K562 (cell line): Measurements from ENCODE around the gene PPFIBP2. TPM values are rescaled to one million over a fixed set of nuclear protein-coding genes. Genes with fewer than 3 reads are reported as not detected.

Source experiments
- ATAC-seq: fragments of 200-7000 bp; cut with Tn5 transposase; 3 replicates; pipeline ENCODE4 v1.9.1; 2020; ENCODE audit warnings: moderate library complexity
- BruUV-seq: library from RNA; stranded (reverse); fragments of 400-500 nt; replicated peaks from 2 replicates; lab custom pipeline; 2021; lab: Mats Ljungman, UMichigan
- CTCF ChIA-PET: fragments of 300-600 bp; formaldehyde crosslinking; extraction: SDS; loops from one replicate; lab custom pipeline; 2021; ENCODE audit warnings: low intra/inter-chr PET ratio; lab: Yijun Ruan, JAX
- POLR2A ChIA-PET: fragments of 300-600, 350-650 bp; sonication (Branson Sonifier 250); formaldehyde crosslinking; extraction: SDS; loops from one replicate; lab custom pipeline; 2021; ENCODE audit warnings: antibody characterized with exemption, inconsistent platforms; lab: Yijun Ruan, JAX
- DNase-seq, 4 experiments: peaks; one replicate each; pipeline versions ENCODE4 v3.0.0 to v3.0.0-alpha.2; 2011 to 2018; ENCODE audit warnings: low spot score in 3 of 4, mixed read lengths in 3 of 4; ENCODE audit errors: extremely low read depth in 1 of 4
- FAIRE-seq: peaks from 2 replicates; lab custom pipeline; 2011; peaks lifted over from hg19 to GRCh38; lab: Jason Lieb, UNC
- H2AFZ ChIP-seq: 2 replicates; pipeline ENCODE4 v1.6.0; 2011; ENCODE audit warnings: low read depth, low read length, control low read depth, inconsistent platforms
- H3K27ac ChIP-seq: fragments of 200-600 bp; 3 replicates; pipeline ENCODE4 v1.8.0; 2011; ENCODE audit warnings: low read depth, mild to moderate bottlenecking, control low read depth, inconsistent platforms, low read length, moderate library complexity, mixed read lengths; ENCODE audit errors: extremely low read depth
- H3K27me3 ChIP-seq, 2 experiments: fragments of 300-600 bp in 1 of 2; 2 replicates in 1 of 2; 3 replicates in 1 of 2; pipeline versions ENCODE4 v1.6.0 to v1.8.0; 2011; ENCODE audit warnings: inconsistent platforms in 2 of 2, low read length in 2 of 2, mild to moderate bottlenecking in 1 of 2, mixed read lengths in 1 of 2, moderate library complexity in 1 of 2; ENCODE audit not compliant: control insufficient read depth in 2 of 2, insufficient read depth in 2 of 2
- H3K36me3 ChIP-seq: fragments of 300-600 bp; 3 replicates; pipeline ENCODE4 v1.8.0; 2011; ENCODE audit warnings: mild to moderate bottlenecking, low read length, inconsistent platforms; ENCODE audit not compliant: control insufficient read depth, insufficient read depth
- H3K4me1 ChIP-seq, 2 experiments: fragments of 200-600 bp in 1 of 2; replicated peaks in 1 of 2; 2 replicates in 1 of 2; 3 replicates in 1 of 2; pipeline versions ENCODE4 v1.5.1 to v1.8.0; 2011; ENCODE audit warnings: inconsistent platforms in 2 of 2, low read length in 2 of 2, mild to moderate bottlenecking in 1 of 2, mixed read lengths in 1 of 2, moderate library complexity in 1 of 2; ENCODE audit not compliant: control insufficient read depth in 2 of 2, insufficient read depth in 2 of 2
- H3K4me2 ChIP-seq: 2 replicates; pipeline ENCODE4 v1.6.1; 2011; ENCODE audit warnings: low read length, control low read depth, inconsistent platforms, mixed read lengths; ENCODE audit not compliant: insufficient read depth
- H3K4me3 ChIP-seq: fragments of 200-600 bp; sonication (generic), shearing (Covaris generic); 2 replicates; pipeline ENCODE4 v1.5.1; 2016; ENCODE audit warnings: control low read depth, inconsistent platforms
- H3K79me2 ChIP-seq: fragments of 200-600 bp; 3 replicates; pipeline ENCODE4 v1.8.0; 2011; ENCODE audit warnings: low read length, inconsistent platforms; ENCODE audit not compliant: control insufficient read depth, insufficient read depth
- H3K9ac ChIP-seq, 2 experiments: 2 replicates each; pipeline versions ENCODE4 v1.6.0 to v1.6.1; 2011; ENCODE audit warnings: low read depth in 2 of 2, low read length in 2 of 2, control low read depth in 1 of 2, inconsistent platforms in 1 of 2, mild to moderate bottlenecking in 1 of 2, mixed read lengths in 1 of 2; ENCODE audit not compliant: insufficient read depth in 1 of 2
- H3K9me1 ChIP-seq: one replicate; pipeline ENCODE4 v1.6.0; 2011; ENCODE audit warnings: inconsistent platforms, mild to moderate bottlenecking, low read length, moderate library complexity; ENCODE audit not compliant: control insufficient read depth, insufficient read depth
- H3K9me3 ChIP-seq: replicated peaks from 2 replicates; pipeline ENCODE4 v1.5.1; 2011; ENCODE audit warnings: low read depth, low read length, inconsistent platforms; ENCODE audit not compliant: control insufficient read depth, insufficient read depth
- H4K20me1 ChIP-seq: replicated peaks from 2 replicates; pipeline ENCODE4 v1.6.1; 2011; ENCODE audit warnings: low read length, inconsistent platforms, mixed read lengths; ENCODE audit not compliant: control insufficient read depth, insufficient read depth
- BHLHE40 ChIP-seq: IDR thresholded peaks from 2 replicates; pipeline ENCODE4 v1.6.1; 2011; ENCODE audit warnings: low read length, improper control_type of control experiment
- BRCA1 ChIP-seq, 2 experiments: fragments of 450-650 bp in 1 of 2; sonication (generic) in 1 of 2; formaldehyde crosslinking in 1 of 2; IDR thresholded peaks; 2 replicates each; pipeline versions ENCODE4 v1.5.0 to v1.6.1; 2017 to 2020; ENCODE audit warnings: mild to moderate bottlenecking in 1 of 2, missing genetic modification reagents in 1 of 2
- CHCHD3 ChIP-seq: fragments of 250-450 bp; sonication (Bioruptor Pico); IDR thresholded peaks from 2 replicates; pipeline ENCODE4 v2.1.2; 2022; ENCODE audit warnings: mild to moderate bottlenecking
- FOXJ2 ChIP-seq: fragments of 200-800 bp; sonication (Bioruptor generic); IDR thresholded peaks from 2 replicates; pipeline ENCODE4 v1.6.1; 2016; ENCODE audit warnings: missing genetic modification characterization, missing compliant biosample characterization
- HNRNPL ChIP-seq: fragments of 200-400 bp; formaldehyde crosslinking; IDR thresholded peaks from 2 replicates; pipeline ENCODE4 v1.6.1; 2017; ENCODE audit warnings: low read depth, mild to moderate bottlenecking, low read length
- KDM4B ChIP-seq, 2 experiments: fragments of 450-650 bp in 1 of 2; sonication (generic) in 1 of 2; IDR thresholded peaks; 2 replicates each; pipeline ENCODE4 v1.6.1; 2016 to 2017; ENCODE audit warnings: borderline replicate concordance in 2 of 2, antibody characterized with exemption in 1 of 2, low read depth in 1 of 2, mild to moderate bottlenecking in 1 of 2
- KDM5B ChIP-seq: fragments of 200-600 bp; sonication (generic); IDR thresholded peaks from 2 replicates; pipeline ENCODE4 v1.6.1; 2012; ENCODE audit warnings: low read depth, mild to moderate bottlenecking, moderate library complexity, low read length, control low read depth, inconsistent platforms; ENCODE audit not compliant: insufficient replicate concordance
- RB1 ChIP-seq: fragments of 450-650 bp; IDR thresholded peaks from 2 replicates; pipeline ENCODE4 v1.6.1; 2017; ENCODE audit warnings: low read depth, mild to moderate bottlenecking
- TFAM ChIP-seq: fragments of 250-450 bp; sonication (Bioruptor Pico); conservative IDR thresholded peaks from 2 replicates; pipeline ENCODE4 v1.5.0; 2021; ENCODE audit warnings: mild to moderate bottlenecking, moderate library complexity
- ZKSCAN8 ChIP-seq: fragments of 200-800 bp; sonication (Bioruptor generic); IDR thresholded peaks from 2 replicates; pipeline ENCODE4 v1.6.1; 2016; ENCODE audit warnings: missing genetic modification characterization, missing compliant biosample characterization
- ZNF274 ChIP-seq: IDR thresholded peaks from 2 replicates; pipeline ENCODE4 v1.6.1; 2011; ENCODE audit warnings: low read depth, mild to moderate bottlenecking, low read length, moderate library complexity, borderline replicate concordance
- WGBS: fragments of 100-300 bp; shearing (Covaris generic); methylation state at CpG from one replicate; pipeline ENCODE4 v1.1.6; 2016; ENCODE audit warnings: low coverage, mixed read lengths; ENCODE audit not compliant: insufficient coverage; ENCODE audit errors: missing lambda C conversion rate; 5-methylcytosine and 5-hydroxymethylcytosine counted together
- in situ Hi-C: fragments of 300-500 bp; cut with MboI; formaldehyde crosslinking; loops from 4 replicates; pipeline ENCODE4 v1.15.0; 2018; ENCODE audit warnings: inconsistent platforms, mixed read lengths
- intact Hi-C: fragments of 100-400 bp; cut with micrococcal nuclease; formaldehyde crosslinking; loops from 2 replicates; pipeline ENCODE4 v1.14.2; 2022
- polyA plus RNA-seq, 8 experiments: library from polyadenylated mRNA; depleted of rRNA in 4 of 8; stranded (reverse) in 5 of 8; unstranded in 3 of 8; fragments of >200 nt; fragmentation: Nextera tagmentation in 2 of 8; fragmentation: Illumina TruSeq in 1 of 8; extraction: Ambion mirVana in 2 of 8; extraction: Trizol in 1 of 8; gene quantifications; 2 replicates each; pipeline versions ENCODE4 v1.2.1 to v1.2.3, GENCODE V29; 2011 to 2014; ENCODE audit warnings: inconsistent platforms in 1 of 8, missing spikeins in 1 of 8
- total RNA-seq, 7 experiments: library from RNA; depleted of rRNA in 6 of 7; stranded (reverse); fragments of >200 nt in 6 of 7; fragmentation: Illumina TruSeq in 2 of 7; extraction: Trizol in 2 of 7; gene quantifications; 2 replicates each; pipeline versions ENCODE4 v1.2.1 to v1.2.3, GENCODE V29; 2011 to 2021; ENCODE audit warnings: low replicate concordance in 1 of 7
- TF ChIP-seq, protein P1 (sequence below): fragments of 150-350 bp; IDR thresholded peaks from 2 replicates; pipeline ENCODE4 v1.6.1; 2014; ENCODE audit warnings: low read depth, mild to moderate bottlenecking, low read length, borderline replicate concordance
- TF ChIP-seq, protein P2 (sequence below): sonication (generic); formaldehyde crosslinking; IDR thresholded peaks from 2 replicates; pipeline ENCODE4 v1.9.0; 2022; ENCODE audit warnings: mild to moderate bottlenecking, missing genetic modification reagents

Gene PPFIBP2
- total and polyA plus RNA-seq, 9 of the 15 experiments (the other 6 are each of a cell fraction or from before 2014, with no cell fraction given): 0.18 to 3.4 (median 1.2) TPM

DNA sequence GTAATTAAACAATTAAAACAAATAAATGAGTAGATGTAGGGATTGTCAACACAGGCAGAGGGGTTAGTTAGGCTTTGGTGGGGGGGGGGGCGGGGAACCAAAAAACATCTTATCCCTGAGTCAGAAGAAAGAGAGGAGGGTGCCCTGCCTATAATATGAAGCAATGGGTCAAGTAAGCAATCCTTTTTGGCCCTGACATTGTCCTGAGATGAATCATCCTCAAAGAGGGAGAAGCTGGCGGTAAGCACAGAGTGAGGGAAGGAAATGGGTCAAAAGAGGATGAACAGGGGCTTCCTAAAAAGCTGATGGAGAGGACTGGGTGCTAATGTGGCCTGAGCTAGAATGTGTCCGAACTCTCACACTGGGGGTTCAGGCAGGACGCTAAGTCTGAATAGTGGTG, 23.7 kb upstream of the PPFIBP2 start:
- H3K9me3 ChIP-seq: no peaks in the 10 kb centered on the region
- ATAC-seq (no peak), FAIRE-seq (no peak), DNase-seq (no peak)
- in situ Hi-C loops (no loop called here), intact Hi-C loops (no loop called here)
- H3K4me1 ChIP-seq: peaks cover 0 to 3% of the 10 kb centered on the region in 2 experiments; a peak in 2 of 5 replicates
- no peaks in the 10 kb centered on the region for H3K9me1 ChIP-seq
- TF ChIP-seq, protein P1, sequence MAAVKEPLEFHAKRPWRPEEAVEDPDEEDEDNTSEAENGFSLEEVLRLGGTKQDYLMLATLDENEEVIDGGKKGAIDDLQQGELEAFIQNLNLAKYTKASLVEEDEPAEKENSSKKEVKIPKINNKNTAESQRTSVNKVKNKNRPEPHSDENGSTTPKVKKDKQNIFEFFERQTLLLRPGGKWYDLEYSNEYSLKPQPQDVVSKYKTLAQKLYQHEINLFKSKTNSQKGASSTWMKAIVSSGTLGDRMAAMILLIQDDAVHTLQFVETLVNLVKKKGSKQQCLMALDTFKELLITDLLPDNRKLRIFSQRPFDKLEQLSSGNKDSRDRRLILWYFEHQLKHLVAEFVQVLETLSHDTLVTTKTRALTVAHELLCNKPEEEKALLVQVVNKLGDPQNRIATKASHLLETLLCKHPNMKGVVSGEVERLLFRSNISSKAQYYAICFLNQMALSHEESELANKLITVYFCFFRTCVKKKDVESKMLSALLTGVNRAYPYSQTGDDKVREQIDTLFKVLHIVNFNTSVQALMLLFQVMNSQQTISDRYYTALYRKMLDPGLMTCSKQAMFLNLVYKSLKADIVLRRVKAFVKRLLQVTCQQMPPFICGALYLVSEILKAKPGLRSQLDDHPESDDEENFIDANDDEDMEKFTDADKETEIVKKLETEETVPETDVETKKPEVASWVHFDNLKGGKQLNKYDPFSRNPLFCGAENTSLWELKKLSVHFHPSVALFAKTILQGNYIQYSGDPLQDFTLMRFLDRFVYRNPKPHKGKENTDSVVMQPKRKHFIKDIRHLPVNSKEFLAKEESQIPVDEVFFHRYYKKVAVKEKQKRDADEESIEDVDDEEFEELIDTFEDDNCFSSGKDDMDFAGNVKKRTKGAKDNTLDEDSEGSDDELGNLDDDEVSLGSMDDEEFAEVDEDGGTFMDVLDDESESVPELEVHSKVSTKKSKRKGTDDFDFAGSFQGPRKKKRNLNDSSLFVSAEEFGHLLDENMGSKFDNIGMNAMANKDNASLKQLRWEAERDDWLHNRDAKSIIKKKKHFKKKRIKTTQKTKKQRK: no peak
- TF ChIP-seq CHCHD3 (CRISPR knock-in tag) (no peak), TFAM (no peak), BHLHE40 (no peak), HNRNPL (no peak), RB1 (no peak), KDM4B (IDR thresholded peaks at IDR 0.05; ENCODE audit: borderline replicate concordance in 2 of 2, low read depth in 1 of 2) (no peak), FOXJ2 (tag) (no peak), KDM5B (no peak), ZKSCAN8 (CRISPR knock-in tag) (no peak), ZNF274 (no peak), BRCA1 (IDR thresholded peaks at IDR 0.05) (no peak), BRCA1 (CRISPR knock-in tag; IDR thresholded peaks at IDR 0.05) (no peak)
- TF ChIP-seq, protein P2, sequence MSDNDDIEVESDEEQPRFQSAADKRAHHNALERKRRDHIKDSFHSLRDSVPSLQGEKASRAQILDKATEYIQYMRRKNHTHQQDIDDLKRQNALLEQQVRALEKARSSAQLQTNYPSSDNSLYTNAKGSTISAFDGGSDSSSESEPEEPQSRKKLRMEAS (CRISPR knock-in tag): no peak
- no peak overlapping the region for H3K9ac ChIP-seq
- no peaks in the 10 kb centered on the region for H3K36me3 ChIP-seq
- H2AFZ ChIP-seq: no peak overlapping the region
- CTCF ChIA-PET: no interaction called here
- H3K27me3 ChIP-seq: peaks cover 4 to 18% of the 10 kb centered on the region in 2 experiments; a peak in 3 of 5 replicates
- H3K4me2 ChIP-seq: no peak overlapping the region
- POLR2A ChIA-PET: interaction anchor here (0.6 to 1.2 kb wide), 3 partner anchors 10 to 405 kb away, joined by 3 to 4 read pairs (median 3); no protein-coding TSS in a partner anchor
- no peak overlapping the region for H3K4me3 ChIP-seq
- no peak overlapping the region for H3K27ac ChIP-seq
- no peaks in the 10 kb centered on the region for H3K79me2 ChIP-seq
- no peaks in the 10 kb centered on the region; the same call in 1 of the 2 replicates for H4K20me1 ChIP-seq
- BruUV-seq: no TSS peak
- 4% methylated on average over 4 of the region's 4 CpGs for WGBS
